ENCODE measurements around the gene KCNQ1. TPM values are rescaled to one million over a fixed set of nuclear protein-coding genes. Genes with fewer than 3 reads are reported as not detected.

Gene KCNQ1
- total and polyA plus RNA-seq, 9 of the 15 experiments (the other 6 are each of a cell fraction or from before 2014, with no cell fraction given), result 0.44 TPM; not detected in 8

GRCh38 chr11:2459016-2459725 lies 14.4 kb downstream of the KCNQ1 start:
- POLR2A ChIA-PET, result no interaction called here
- no peak overlapping the region for H3K9ac ChIP-seq (ENCODE audit: insufficient read depth in 1 of 2, low read depth in 2 of 2, low read length in 2 of 2)
- intact Hi-C loops (cut with micrococcal nuclease) (no loop called here), in situ Hi-C loops (cut with MboI) (no loop called here)
- H3K27ac ChIP-seq (ENCODE audit: extremely low read depth, low read depth, low read length), result no peak overlapping the region
- H2AFZ ChIP-seq (ENCODE audit: low read depth, low read length), result no peak overlapping the region
- CTCF ChIA-PET (ENCODE audit: low intra/inter-chr PET ratio), result no interaction called here
- 0% methylated on average over 15 of the region's 20 CpGs for WGBS (ENCODE audit: insufficient coverage, low coverage, missing lambda C conversion rate)
- no peak overlapping the region for H3K4me3 ChIP-seq
- BruUV-seq (replicated peaks), result no TSS peak
- H3K27me3 ChIP-seq (ENCODE audit: control insufficient read depth in 2 of 2, insufficient read depth in 2 of 2, low read length in 2 of 2), result peaks cover 7 to 41% of the 10 kb centered on the region in 2 experiments; a peak in 4 of 5 replicates
- FAIRE-seq, result no peak
- no peaks in the 10 kb centered on the region for H3K79me2 ChIP-seq (ENCODE audit: control insufficient read depth, insufficient read depth, low read length)
- no peaks in the 10 kb centered on the region for H3K36me3 ChIP-seq (ENCODE audit: control insufficient read depth, insufficient read depth, low read length)
- no peak for DNase-seq (ENCODE audit: extremely low read depth in 1 of 4, low spot score in 3 of 4)
- peaks cover 8% of the 10 kb centered on the region; the same call in 1 of the 2 replicates for H4K20me1 ChIP-seq (replicated peaks; ENCODE audit: control insufficient read depth, insufficient read depth, low read length)
- no peak overlapping the region for H3K4me2 ChIP-seq (ENCODE audit: insufficient read depth, low read length)
- H3K9me3 ChIP-seq (replicated peaks; ENCODE audit: control insufficient read depth, insufficient read depth, low read depth, low read length), result no peaks in the 10 kb centered on the region
- no peak for ATAC-seq
- no peaks in the 10 kb centered on the region for H3K9me1 ChIP-seq (ENCODE audit: control insufficient read depth, insufficient read depth, low read length)
- peaks cover 0 to 23% of the 10 kb centered on the region in 2 experiments; a peak in 2 of 5 replicates for H3K4me1 ChIP-seq (replicated peaks in 1 of 2; ENCODE audit: control insufficient read depth in 2 of 2, insufficient read depth in 2 of 2, low read length in 2 of 2)
- TF ChIP-seq STAT5A (IDR thresholded peaks at IDR 0.05; ENCODE audit: borderline replicate concordance, low read length) (no peak), TAF9B (IDR thresholded peaks at IDR 0.05; ENCODE audit: partially characterized antibody) (no peak), RB1 (IDR thresholded peaks at IDR 0.05; ENCODE audit: low read depth) (no peak), MCM3 (IDR thresholded peaks at IDR 0.05) (no peak), TEAD1 (CRISPR knock-in tag; IDR thresholded peaks at IDR 0.05) (no peak), ESRRA (IDR thresholded peaks at IDR 0.05; ENCODE audit: borderline replicate concordance, low read depth) (no peak), MGA (IDR thresholded peaks at IDR 0.05) (no peak), ARID3A (IDR thresholded peaks at IDR 0.05; ENCODE audit: borderline replicate concordance, low read depth, low read length) (no peak), RBM14 (IDR thresholded peaks at IDR 0.05; ENCODE audit: borderline replicate concordance, insufficient read depth, low read depth, low read length) (no peak)
